ENCODE data around the gene CXCL14. TPM values are rescaled to one million over a fixed set of nuclear protein-coding genes. Genes with fewer than 3 reads are reported as not detected.
"Not testable (repeated sequence)": the region's sequence is repeated elsewhere in the genome, so short reads cannot be mapped to it uniquely, and the experiment has no call there.

The CXCL14 gene
- total RNA-seq, 1 experiment from 2014 or later: not detected

DNA sequence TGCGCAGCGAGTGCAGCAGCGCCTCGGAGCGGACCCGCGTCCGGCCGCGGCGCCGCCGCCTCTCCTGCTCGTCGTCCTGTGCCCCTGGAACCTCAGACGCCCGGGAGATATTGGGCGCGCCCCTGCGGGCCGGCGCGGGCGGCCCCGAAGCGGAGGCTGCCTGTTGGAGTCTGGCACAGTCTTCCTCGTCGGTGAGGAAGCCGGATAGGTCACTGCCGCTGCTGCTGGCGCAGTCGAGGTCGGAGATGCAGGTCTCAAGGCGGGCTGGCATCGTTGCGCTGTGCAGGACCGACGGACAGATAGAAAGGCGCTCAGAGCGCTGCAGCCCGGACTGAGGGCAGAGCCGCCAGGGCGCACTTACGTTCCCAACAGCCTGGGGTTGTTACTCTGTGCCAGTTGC is 43.4 kb downstream of the CXCL14 start:
- BruUV-seq (replicated peaks): no TSS peak
- H3K27me3 Mint-ChIP-seq (ENCODE audit: insufficient read depth, unreplicated experiment): no peaks in the 10 kb centered on the region

DNA sequence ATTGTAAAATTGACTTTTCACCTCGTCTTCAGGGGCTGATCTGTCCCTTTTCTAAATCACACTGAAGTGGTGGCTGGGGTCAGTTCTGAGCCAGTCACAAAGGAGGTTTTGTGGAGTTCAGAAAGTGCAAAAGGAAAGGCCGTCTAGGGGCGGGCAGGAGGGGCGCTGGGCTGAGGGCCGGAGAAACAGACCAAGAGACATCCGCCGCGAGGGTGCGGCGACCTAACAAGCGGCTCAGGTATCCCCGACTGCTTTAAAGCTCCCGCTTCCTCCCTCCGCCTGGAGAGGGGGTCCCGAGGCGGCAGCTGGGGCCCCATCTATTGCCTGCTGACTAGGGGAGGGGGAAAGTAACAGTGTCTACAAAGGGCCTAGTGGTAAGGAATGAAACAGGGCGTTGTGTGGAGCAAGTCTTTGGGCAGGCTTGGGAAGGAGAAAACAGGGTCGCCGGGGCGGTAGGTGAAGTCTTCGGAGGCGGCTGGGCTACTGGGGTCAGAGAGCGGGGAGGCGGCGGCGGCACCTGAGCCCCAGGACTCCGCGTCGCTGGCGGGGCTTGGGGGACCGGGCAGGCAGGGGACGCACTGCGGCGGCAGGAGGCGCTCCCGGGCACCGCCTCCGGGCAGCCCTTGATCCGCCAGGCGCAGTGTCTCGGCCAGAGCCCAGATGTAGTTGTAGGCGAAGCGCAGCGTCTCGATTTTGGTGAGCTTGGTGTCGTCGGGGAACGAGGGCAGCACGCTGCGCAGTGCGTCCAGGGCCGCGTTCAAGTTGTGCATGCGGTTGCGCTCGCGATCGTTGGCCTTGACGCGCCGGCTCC is 44.0 kb downstream of the CXCL14 start:
- ChIA-PET POLR2A (no interaction called here), CTCF (interaction anchor here (0.7 to 9.9 kb wide), 4 partner anchors 16 to 1811 kb away, joined by 3 to 104 read pairs (median 15); no protein-coding TSS in a partner anchor)
- TF ChIP-seq, protein P1, sequence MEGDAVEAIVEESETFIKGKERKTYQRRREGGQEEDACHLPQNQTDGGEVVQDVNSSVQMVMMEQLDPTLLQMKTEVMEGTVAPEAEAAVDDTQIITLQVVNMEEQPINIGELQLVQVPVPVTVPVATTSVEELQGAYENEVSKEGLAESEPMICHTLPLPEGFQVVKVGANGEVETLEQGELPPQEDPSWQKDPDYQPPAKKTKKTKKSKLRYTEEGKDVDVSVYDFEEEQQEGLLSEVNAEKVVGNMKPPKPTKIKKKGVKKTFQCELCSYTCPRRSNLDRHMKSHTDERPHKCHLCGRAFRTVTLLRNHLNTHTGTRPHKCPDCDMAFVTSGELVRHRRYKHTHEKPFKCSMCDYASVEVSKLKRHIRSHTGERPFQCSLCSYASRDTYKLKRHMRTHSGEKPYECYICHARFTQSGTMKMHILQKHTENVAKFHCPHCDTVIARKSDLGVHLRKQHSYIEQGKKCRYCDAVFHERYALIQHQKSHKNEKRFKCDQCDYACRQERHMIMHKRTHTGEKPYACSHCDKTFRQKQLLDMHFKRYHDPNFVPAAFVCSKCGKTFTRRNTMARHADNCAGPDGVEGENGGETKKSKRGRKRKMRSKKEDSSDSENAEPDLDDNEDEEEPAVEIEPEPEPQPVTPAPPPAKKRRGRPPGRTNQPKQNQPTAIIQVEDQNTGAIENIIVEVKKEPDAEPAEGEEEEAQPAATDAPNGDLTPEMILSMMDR (IDR thresholded peaks at IDR 0.05; ENCODE audit: unreplicated experiment): no peak
- intact Hi-C loops (cut with micrococcal nuclease): no loop called here
- no TSS peak for BruUV-seq (replicated peaks)
- Mint-ChIP-seq H3K27me3 (ENCODE audit: insufficient read depth, unreplicated experiment) (no peaks in the 10 kb centered on the region), H3K9me3 (ENCODE audit: unreplicated experiment) (peaks cover 7% of the 10 kb centered on the region), H3K36me3 (ENCODE audit: insufficient read depth, unreplicated experiment) (no peaks in the 10 kb centered on the region), H3K4me1 (ENCODE audit: insufficient read depth, unreplicated experiment) (no peaks in the 10 kb centered on the region), H3K4me3 (ENCODE audit: unreplicated experiment) (no peak overlapping the region), H3K27ac (ENCODE audit: low read depth, unreplicated experiment) (no peak overlapping the region)
- no peak for DNase-seq (ENCODE audit: unreplicated experiment)

More for the DNA sequence above, 43.4 kb downstream of the CXCL14 start:
- CTCF ChIA-PET: interaction anchor here (3.4 kb wide), 1 partner anchor 16 kb away, joined by 20 read pairs; no protein-coding TSS in a partner anchor
- Mint-ChIP-seq H3K36me3 (ENCODE audit: insufficient read depth, unreplicated experiment) (no peaks in the 10 kb centered on the region), H3K27ac (ENCODE audit: low read depth, unreplicated experiment) (no peak overlapping the region), H3K4me1 (ENCODE audit: insufficient read depth, unreplicated experiment) (no peaks in the 10 kb centered on the region), H3K4me3 (ENCODE audit: unreplicated experiment) (no peak overlapping the region), H3K9me3 (ENCODE audit: unreplicated experiment) (peaks cover 7% of the 10 kb centered on the region)
- TF ChIP-seq, protein P1 (IDR thresholded peaks at IDR 0.05; ENCODE audit: unreplicated experiment): no peak
- POLR2A ChIA-PET: no interaction called here
- no peak for DNase-seq (ENCODE audit: unreplicated experiment)
- intact Hi-C loops (cut with micrococcal nuclease): no loop called here

DNA sequence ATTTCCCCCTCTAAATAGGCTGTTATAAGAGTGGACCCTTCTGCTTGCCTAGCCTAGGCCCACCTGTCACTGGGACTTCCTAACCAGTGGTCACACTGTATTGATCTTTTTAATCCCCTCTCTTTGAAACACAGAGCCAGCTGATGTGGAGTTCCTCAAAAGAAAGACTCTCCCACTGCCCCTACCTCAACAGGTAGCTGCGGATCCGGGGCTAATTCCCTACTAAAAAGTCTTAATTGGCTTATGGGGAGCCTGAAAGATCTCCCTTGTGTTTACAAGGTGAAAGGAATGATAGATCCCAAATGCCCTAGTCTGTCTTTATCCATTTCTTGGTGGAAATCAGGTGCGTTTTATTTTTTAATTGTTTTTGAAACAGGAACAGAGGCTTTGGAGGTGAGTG is 45.0 kb downstream of the CXCL14 start:
- ChIA-PET POLR2A (no interaction called here), CTCF (interaction anchor here (0.7 to 9.9 kb wide), 8 partner anchors 11 to 1812 kb away, joined by 3 to 104 read pairs (median 4); no protein-coding TSS in a partner anchor)
- intact Hi-C loops (cut with micrococcal nuclease): no loop called here
- Mint-ChIP-seq H3K4me3 (ENCODE audit: unreplicated experiment) (no peak overlapping the region), H3K36me3 (ENCODE audit: insufficient read depth, unreplicated experiment) (no peaks in the 10 kb centered on the region), H3K27me3 (ENCODE audit: insufficient read depth, unreplicated experiment) (no peaks in the 10 kb centered on the region), H3K4me1 (ENCODE audit: insufficient read depth, unreplicated experiment) (no peaks in the 10 kb centered on the region), H3K27ac (ENCODE audit: low read depth, unreplicated experiment) (no peak overlapping the region), H3K9me3 (ENCODE audit: unreplicated experiment) (peaks cover 7% of the 10 kb centered on the region)
- no TSS peak for BruUV-seq (replicated peaks)
- TF ChIP-seq, protein P1 (IDR thresholded peaks at IDR 0.05; ENCODE audit: unreplicated experiment): no peak
- DNase-seq (ENCODE audit: unreplicated experiment): no peak

DNA sequence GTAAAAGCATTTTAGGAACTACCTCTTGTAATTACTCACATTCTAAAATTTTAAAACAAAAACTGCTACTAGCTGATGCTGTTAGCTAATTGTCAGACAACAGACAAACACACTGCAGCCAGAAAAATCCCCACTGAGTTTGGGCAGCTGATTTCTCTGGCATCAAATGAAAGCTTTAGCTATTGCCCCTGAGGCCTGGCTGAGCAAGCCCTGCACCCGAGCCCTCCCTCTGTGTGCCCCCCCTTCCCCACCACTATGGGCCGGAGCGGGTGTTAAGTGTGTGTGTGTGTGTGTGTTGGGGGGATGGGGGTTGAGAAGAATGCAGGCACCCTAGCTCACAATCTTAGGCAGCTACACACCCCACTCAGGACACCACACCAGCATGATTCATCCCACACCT is 45.5 kb downstream of the CXCL14 start:
- Mint-ChIP-seq H3K27me3 (ENCODE audit: insufficient read depth, unreplicated experiment) (no peaks in the 10 kb centered on the region), H3K9me3 (ENCODE audit: unreplicated experiment) (peaks cover 7% of the 10 kb centered on the region), H3K27ac (ENCODE audit: low read depth, unreplicated experiment) (no peak overlapping the region), H3K4me3 (ENCODE audit: unreplicated experiment) (no peak overlapping the region), H3K4me1 (ENCODE audit: insufficient read depth, unreplicated experiment) (no peaks in the 10 kb centered on the region), H3K36me3 (ENCODE audit: insufficient read depth, unreplicated experiment) (no peaks in the 10 kb centered on the region)
- CTCF ChIA-PET: interaction anchor here (0.5 to 9.9 kb wide), 10 partner anchors 11 to 267 kb away, joined by 3 to 104 read pairs (median 4); no protein-coding TSS in a partner anchor
- intact Hi-C loops (cut with micrococcal nuclease): no loop called here
- no peak for DNase-seq (ENCODE audit: unreplicated experiment)
- BruUV-seq (replicated peaks): no TSS peak
- POLR2A ChIA-PET: interaction anchor here (0.6 to 1.5 kb wide), 2 partner anchors 45 to 456 kb away, joined by 3 to 4 read pairs; no protein-coding TSS in a partner anchor
- TF ChIP-seq, protein P1 (IDR thresholded peaks at IDR 0.05; ENCODE audit: unreplicated experiment): no peak

DNA sequence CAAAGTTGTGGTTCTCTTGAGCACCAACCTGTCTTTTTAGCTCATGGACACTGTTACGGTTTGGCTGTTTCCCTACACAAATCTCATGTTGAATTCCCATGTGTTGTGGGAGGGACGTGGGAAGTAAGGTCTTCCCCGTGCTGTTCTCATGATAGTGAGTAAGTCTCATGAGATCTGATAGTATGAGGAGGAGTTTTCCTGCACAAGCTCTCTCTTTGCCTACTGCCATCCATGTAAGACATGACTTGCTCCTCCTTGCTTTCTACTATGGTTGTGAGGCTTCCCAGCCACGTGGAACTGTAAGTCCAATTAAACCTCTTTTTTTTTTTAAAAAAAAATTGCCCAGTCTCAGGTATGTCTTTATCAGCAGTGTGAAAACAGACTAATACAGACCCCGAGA is 49.2 kb downstream of the CXCL14 start:
- BruUV-seq (replicated peaks); H3K4me1 Mint-ChIP-seq (ENCODE audit: insufficient read depth, unreplicated experiment); intact Hi-C loops (cut with micrococcal nuclease); H3K27ac Mint-ChIP-seq (ENCODE audit: low read depth, unreplicated experiment); H3K9me3 Mint-ChIP-seq (ENCODE audit: unreplicated experiment); H3K36me3 Mint-ChIP-seq (ENCODE audit: insufficient read depth, unreplicated experiment); DNase-seq (ENCODE audit: unreplicated experiment); POLR2A ChIA-PET; H3K4me3 Mint-ChIP-seq (ENCODE audit: unreplicated experiment); H3K27me3 Mint-ChIP-seq (ENCODE audit: insufficient read depth, unreplicated experiment): not testable (repeated sequence)
- CTCF ChIA-PET: interaction anchor here (0.6 to 9.9 kb wide), 5 partner anchors 12 to 72 kb away, joined by 3 to 104 read pairs (median 5); no protein-coding TSS in a partner anchor

Measured in MCF 10A (cell line).